Measurements from ENCODE around the gene FAM83G. TPM values are rescaled to one million over a fixed set of nuclear protein-coding genes. Genes with fewer than 3 reads are reported as not detected.

FAM83G gene
- total and polyA plus RNA-seq, 12 donors = 1.8 to 7.3 (median 4.0) TPM

- intact Hi-C loops (cut with DNase I) = no loop called here
- H3K4me1 ChIP-seq (replicated peaks in 1 of 2) = no peaks in the 10 kb centered on the region
- H3K27ac ChIP-seq = no peak overlapping the region
- no peaks in the 10 kb centered on the region for H3K9me3 ChIP-seq (replicated peaks in 1 of 3)
- WGBS, 4 donors = 85 to 92% (median 88%) methylated on average over 12 to 14 of the region's 14 CpGs
- DNase-seq = no peak
- H3K36me3 ChIP-seq (replicated peaks in 1 of 2) = no peaks in the 10 kb centered on the region
- no peak overlapping the region for H3K4me3 ChIP-seq
- H3K27me3 ChIP-seq = no peaks in the 10 kb centered on the region
- TF ChIP-seq CTCF (IDR thresholded peaks at IDR 0.05) (no peak), POLR2A (IDR thresholded peaks at IDR 0.05) (no peak)
Observed at GRCh38 chr17:18953231-18953728, 51.3 kb downstream of the FAM83G start.

GRCh38 chr17:18951941-18952842 is 52.4 kb downstream of the FAM83G start, which contains the start of gene SLC5A10:
TSS of gene SLC5A10 (plus strand) at chr17:18952165. CDS start at chr17:18952206, 41 bp downstream.
- H3K9me3 ChIP-seq (replicated peaks in 1 of 3) = no peaks in the 10 kb centered on the region
- no peaks in the 10 kb centered on the region for H3K36me3 ChIP-seq (replicated peaks in 1 of 2)
- no peak within 1 kb of the TSS for H3K4me3 ChIP-seq
- intact Hi-C loops (cut with DNase I) = no loop called here
- no peak within 1 kb of the TSS for H3K27ac ChIP-seq
- H3K27me3 ChIP-seq = no peaks in the 10 kb centered on the region
- no peaks in the 10 kb centered on the region for H3K4me1 ChIP-seq (replicated peaks in 1 of 2)
- WGBS, 4 donors = 82 to 91% (median 85%) methylated on average over 9 to 17 of the region's 17 CpGs
- DNase-seq = no peak
- TF ChIP-seq CTCF (IDR thresholded peaks at IDR 0.05) (no peak), POLR2A (IDR thresholded peaks at IDR 0.05) (no peak)

GRCh38 chr17:18950944-18951905 is 53.3 kb downstream of the FAM83G start:
- H3K4me3 ChIP-seq = no peak overlapping the region
- no peak for TF ChIP-seq POLR2A (IDR thresholded peaks at IDR 0.05)
- TF ChIP-seq CTCF (IDR thresholded peaks at IDR 0.05) = no peak
- WGBS, 4 donors = 82 to 89% (median 84%) methylated on average over 21 to 34 of the region's 34 CpGs
- no peaks in the 10 kb centered on the region for H3K9me3 ChIP-seq (replicated peaks in 1 of 3)
- H3K27me3 ChIP-seq = no peaks in the 10 kb centered on the region
- H3K4me1 ChIP-seq (replicated peaks in 1 of 2) = no peaks in the 10 kb centered on the region
- no peak for DNase-seq
- H3K27ac ChIP-seq = no peak overlapping the region
- intact Hi-C loops (cut with DNase I) = no loop called here
- no peaks in the 10 kb centered on the region for H3K36me3 ChIP-seq (replicated peaks in 1 of 2)

- intact Hi-C loops (cut with DNase I) = no loop called here
- TF ChIP-seq CTCF (IDR thresholded peaks at IDR 0.05) (no peak), POLR2A (IDR thresholded peaks at IDR 0.05) (no peak)
Observed at GRCh38 chr17:18950346-18950745, 54.2 kb downstream of the FAM83G start.

More at GRCh38 chr17:18950346-18950745, 54.2 kb downstream of the FAM83G start:
- H3K4me3 ChIP-seq = no peak overlapping the region
- H3K27me3 ChIP-seq = no peaks in the 10 kb centered on the region
- H3K9me3 ChIP-seq (replicated peaks in 1 of 3) = no peaks in the 10 kb centered on the region
- no peak overlapping the region for H3K27ac ChIP-seq
- WGBS, 4 donors = 51 to 60% (median 60%) methylated on average over 4 of the region's 4 CpGs
- H3K36me3 ChIP-seq (replicated peaks in 1 of 2) = no peaks in the 10 kb centered on the region
- no peaks in the 10 kb centered on the region for H3K4me1 ChIP-seq (replicated peaks in 1 of 2)
- peak in 1 of 7 donors; percentile 1 for DNase-seq
